Measurements from ENCODE around the gene IARS2.

- TF ChIP-seq POLR2AphosphoS5 (IDR thresholded peaks at IDR 0.05; ENCODE audit: low read depth, low read length) (no peak), CTCF (IDR thresholded peaks at IDR 0.05) (no peak), REST (IDR thresholded peaks at IDR 0.05; ENCODE audit: insufficient read depth in 1 of 2, low read depth in 2 of 2, low read length in 1 of 2) (no peak), SIN3A (IDR thresholded peaks at IDR 0.05; ENCODE audit: borderline replicate concordance, insufficient read depth, low read depth, low read length) (no peak)
Observed at GRCh38 chr1:220182111-220182510, 88.2 kb downstream of the IARS2 start.

Measured in Panc1 (cell line).